Lower leg skin (tissue), 3 donors: ENCODE results near the gene NDUFV1.

Experiments
- CTCF ChIP-seq, 3 donors: fragments of 450-650 bp; IDR thresholded peaks; one replicate each; pipeline ENCODE4 v1.5.1; 2016; ENCODE audit warnings: antibody characterized with exemption in 3 of 3, mild to moderate bottlenecking in 3 of 3, moderate library complexity in 2 of 3
- POLR2A ChIP-seq, 2 donors: fragments of 450-650 bp; IDR thresholded peaks; one replicate each; pipeline ENCODE4 v1.6.1; 2016 to 2017; ENCODE audit warnings: antibody characterized with exemption in 2 of 2, mild to moderate bottlenecking in 1 of 2, moderate library complexity in 1 of 2

DNA sequence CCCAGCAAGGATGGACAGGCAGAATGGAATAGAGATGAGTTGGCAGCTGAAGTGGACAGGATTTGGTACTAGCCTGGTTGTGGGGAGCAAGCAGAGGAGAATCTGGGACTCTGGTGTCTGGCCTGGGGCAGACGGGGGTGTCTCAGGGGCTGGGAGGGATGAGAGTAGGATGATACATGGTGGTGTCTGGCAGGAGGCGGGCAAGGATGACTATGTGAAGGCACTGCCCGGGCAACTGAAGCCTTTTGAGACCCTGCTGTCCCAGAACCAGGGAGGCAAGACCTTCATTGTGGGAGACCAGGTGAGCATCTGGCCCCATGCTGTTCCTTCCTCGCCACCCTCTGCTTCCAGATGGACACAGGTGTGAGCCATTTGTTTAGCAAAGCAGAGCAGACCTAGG is 20.8 kb upstream of the NDUFV1 start:
- TF ChIP-seq CTCF (IDR thresholded peaks at IDR 0.05) = no peak
- TF ChIP-seq POLR2A (IDR thresholded peaks at IDR 0.05) = no peak
